Endothelial cell of umbilical vein (primary cell): ENCODE results near the gene SDSL.

Experiments
- CTCF ChIP-seq, 2 donors: IDR thresholded peaks; 1 replicate in 1 of 2; 2 replicates in 1 of 2; pipeline ENCODE4 v1.5.1; 2011; ENCODE audit warnings: low read length in 2 of 2, mild to moderate bottlenecking in 2 of 2, moderate library complexity in 2 of 2, control low read depth in 1 of 2, inconsistent platforms in 1 of 2, low read depth in 1 of 2; ENCODE audit not compliant: insufficient read depth in 1 of 2; ENCODE audit errors: extremely low read depth in 1 of 2
- EZH2 ChIP-seq: IDR thresholded peaks from 2 replicates; pipeline ENCODE4 v1.6.1; 2012; ENCODE audit warnings: borderline replicate concordance, low read depth, mild to moderate bottlenecking, moderate library complexity, low read length, inconsistent platforms; ENCODE audit not compliant: severe bottlenecking
- GATA2 ChIP-seq: IDR thresholded peaks from 2 replicates; pipeline ENCODE4 v1.7.0; 2011; ENCODE audit warnings: low read depth, mild to moderate bottlenecking, moderate library complexity, mixed read lengths, low read length; ENCODE audit not compliant: insufficient read length, insufficient read depth
- JUN ChIP-seq: IDR thresholded peaks from 2 replicates; pipeline ENCODE4 v1.6.1; 2011; ENCODE audit warnings: borderline replicate concordance, low read depth; ENCODE audit not compliant: insufficient read length, insufficient read depth
- POLR2A ChIP-seq: IDR thresholded peaks from 2 replicates; pipeline ENCODE4 v1.6.1; 2012; ENCODE audit warnings: low read depth, mild to moderate bottlenecking, control low read depth, low read length
- TF ChIP-seq, protein P1 (sequence below): IDR thresholded peaks from 2 replicates; pipeline ENCODE4 v1.6.1; 2011; ENCODE audit not compliant: insufficient read depth, insufficient read length

- TF ChIP-seq CTCF (IDR thresholded peaks at IDR 0.05; ENCODE audit: extremely low read depth in 1 of 2, insufficient read depth in 1 of 2, low read depth in 1 of 2, low read length in 2 of 2): no peak
- TF ChIP-seq JUN: no peak
- TF ChIP-seq POLR2A: no peak
- TF ChIP-seq, protein P1, sequence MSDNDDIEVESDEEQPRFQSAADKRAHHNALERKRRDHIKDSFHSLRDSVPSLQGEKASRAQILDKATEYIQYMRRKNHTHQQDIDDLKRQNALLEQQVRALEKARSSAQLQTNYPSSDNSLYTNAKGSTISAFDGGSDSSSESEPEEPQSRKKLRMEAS: no peak
- no peak for TF ChIP-seq EZH2
- no peak for TF ChIP-seq GATA2
These were observed 34.0 kb downstream of the SDSL start for GRCh38 chr12:113456199-113456598.
